B cell (primary cell): Measurements from ENCODE around the gene CD74.

Experiments used
- EZH2 ChIP-seq: IDR thresholded peaks from 2 replicates; pipeline ENCODE4 v1.6.1; 2012; ENCODE audit warnings: borderline replicate concordance, low read depth, mild to moderate bottlenecking, moderate library complexity, low read length; ENCODE audit not compliant: insufficient read depth, poor library complexity, severe bottlenecking
- TF ChIP-seq, protein P1 (sequence below): fragments of 200-600 bp; IDR thresholded peaks from one replicate; pipeline ENCODE4 v1.8.0; 2022; ENCODE audit warnings: antibody characterized with exemption, mild to moderate bottlenecking

DNA sequence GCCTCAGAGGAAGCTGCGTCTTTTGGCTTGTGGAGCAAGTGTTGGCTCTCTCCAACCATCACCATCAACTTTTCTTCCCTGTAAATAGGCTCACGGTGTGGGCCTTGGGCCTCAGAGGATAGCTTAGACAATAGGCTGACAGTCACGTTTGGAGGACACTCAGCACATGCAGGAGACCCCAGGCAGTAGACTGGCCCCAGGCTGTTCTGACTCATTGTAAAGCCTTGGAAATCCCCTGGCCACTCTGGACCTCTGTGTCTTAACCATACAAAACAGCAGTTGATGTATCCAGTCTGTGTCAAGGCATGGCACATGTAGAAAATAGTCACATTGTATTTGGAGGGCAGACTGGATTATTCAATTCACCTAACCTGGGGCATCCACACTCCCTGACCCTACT lies 18.6 kb downstream of the CD74 start:
- TF ChIP-seq, protein P1, sequence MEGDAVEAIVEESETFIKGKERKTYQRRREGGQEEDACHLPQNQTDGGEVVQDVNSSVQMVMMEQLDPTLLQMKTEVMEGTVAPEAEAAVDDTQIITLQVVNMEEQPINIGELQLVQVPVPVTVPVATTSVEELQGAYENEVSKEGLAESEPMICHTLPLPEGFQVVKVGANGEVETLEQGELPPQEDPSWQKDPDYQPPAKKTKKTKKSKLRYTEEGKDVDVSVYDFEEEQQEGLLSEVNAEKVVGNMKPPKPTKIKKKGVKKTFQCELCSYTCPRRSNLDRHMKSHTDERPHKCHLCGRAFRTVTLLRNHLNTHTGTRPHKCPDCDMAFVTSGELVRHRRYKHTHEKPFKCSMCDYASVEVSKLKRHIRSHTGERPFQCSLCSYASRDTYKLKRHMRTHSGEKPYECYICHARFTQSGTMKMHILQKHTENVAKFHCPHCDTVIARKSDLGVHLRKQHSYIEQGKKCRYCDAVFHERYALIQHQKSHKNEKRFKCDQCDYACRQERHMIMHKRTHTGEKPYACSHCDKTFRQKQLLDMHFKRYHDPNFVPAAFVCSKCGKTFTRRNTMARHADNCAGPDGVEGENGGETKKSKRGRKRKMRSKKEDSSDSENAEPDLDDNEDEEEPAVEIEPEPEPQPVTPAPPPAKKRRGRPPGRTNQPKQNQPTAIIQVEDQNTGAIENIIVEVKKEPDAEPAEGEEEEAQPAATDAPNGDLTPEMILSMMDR: no peak
- TF ChIP-seq EZH2: no peak
